DMS53 treated with DMSO at 0.1 percent for 48 hours (cell line): ENCODE measurements around the gene UTS2B.

Experiments
- DNase-seq: peaks from one replicate; lab custom pipeline; 2025; ENCODE audit not compliant: unreplicated experiment; lab: John Stamatoyannopoulos, UW

UTS2B gene

DNA sequence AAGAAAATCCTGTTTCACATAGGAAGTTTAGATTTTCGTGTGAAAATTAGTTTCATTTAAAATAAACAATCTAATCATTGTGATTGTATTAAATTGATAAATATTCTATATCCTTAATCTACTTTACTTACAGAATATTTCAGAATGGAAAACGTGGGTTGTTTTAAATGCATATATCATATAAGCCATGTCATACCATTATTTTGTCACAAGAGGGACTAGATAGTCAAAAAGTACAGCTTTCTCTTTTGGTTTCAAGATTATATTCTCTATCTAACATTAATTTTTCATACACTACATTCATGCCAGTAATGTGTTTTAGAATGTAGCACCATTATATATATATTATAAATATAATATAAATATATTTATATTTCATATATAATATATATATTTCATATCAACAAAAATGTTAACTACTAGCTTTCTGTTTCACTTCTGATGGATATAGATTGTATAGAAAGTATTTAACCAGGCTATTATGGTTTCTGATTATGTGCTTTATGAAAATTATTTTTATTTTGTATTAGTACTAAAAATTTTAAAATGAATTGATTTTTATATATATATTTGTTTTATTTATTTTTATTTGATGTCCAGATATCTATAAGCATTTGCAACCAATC lies 86.0 kb downstream of the UTS2B start:
- peak; percentile 2 for DNase-seq

DNA sequence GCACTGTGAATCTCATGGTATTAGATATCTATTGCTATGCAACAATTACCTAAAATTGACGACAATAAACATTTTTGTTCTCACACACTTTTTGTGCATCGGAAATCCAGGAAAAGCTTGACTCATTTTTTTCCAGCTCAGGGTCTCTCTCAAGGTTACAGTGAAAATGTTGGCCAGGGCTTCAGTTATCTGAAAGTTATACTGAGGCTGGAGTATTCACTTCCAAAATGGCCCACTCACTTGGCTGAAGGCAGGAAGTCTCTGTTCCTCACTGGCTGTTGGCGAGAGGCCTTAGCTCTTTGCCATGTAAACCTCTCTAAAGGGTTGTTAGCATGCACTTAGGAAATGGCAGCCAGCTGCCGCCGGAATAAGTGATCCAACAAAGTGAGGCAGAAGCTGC lies 89.8 kb downstream of the UTS2B start:
- DNase-seq: no peak

DNA sequence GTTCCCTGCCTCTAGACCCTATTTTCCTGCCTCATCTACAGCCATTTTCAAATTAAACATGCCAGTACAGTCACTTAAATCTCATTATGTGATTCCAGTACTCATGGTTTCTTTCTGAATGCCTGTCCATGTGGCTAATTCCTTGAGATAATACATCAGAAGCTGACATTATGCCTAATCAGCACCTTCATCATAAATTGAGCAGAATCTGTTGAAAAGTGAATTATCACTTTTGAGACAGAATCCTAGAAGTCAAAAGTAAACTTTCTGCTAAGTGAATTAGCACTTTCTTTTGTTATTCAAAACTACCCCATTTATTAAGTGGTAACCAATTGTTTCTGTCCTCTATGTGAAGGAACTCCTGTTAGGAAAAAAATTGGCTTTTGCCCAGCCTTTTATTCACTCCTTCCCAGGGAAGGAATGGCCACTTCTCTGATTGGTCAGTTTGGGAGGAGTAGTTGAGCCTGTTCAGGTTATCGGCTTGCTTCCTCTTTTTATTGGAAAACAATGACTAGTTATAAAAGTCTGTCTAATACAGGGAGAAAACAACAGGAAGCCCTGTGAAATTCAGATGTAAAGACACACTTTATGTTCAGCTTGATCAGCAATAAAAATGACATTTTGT lies 90.8 kb downstream of the UTS2B start:
- no peak for DNase-seq

DNA sequence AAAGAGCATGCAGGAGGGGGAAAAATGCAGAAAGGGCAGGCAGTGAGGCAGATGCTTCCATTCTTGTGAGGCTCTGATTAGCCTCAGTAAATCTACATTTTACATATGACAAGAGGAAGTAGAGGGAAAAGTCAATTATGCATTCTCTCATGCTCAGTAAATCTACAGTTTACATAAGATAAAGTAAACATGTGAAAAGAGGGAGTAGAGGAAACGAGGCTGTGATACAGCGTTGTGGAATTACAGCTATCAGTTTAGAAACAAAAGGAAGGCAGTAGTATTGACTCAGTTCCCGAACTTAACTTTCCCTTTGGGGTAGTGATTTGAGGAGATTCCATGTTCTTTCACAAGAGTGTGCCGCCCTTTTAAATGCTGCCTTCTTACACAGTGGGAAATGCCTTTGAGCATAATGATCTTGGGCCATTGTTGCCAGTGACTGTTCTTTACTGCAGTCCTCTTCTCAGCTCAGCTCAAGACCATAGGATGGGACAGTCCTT lies 92.0 kb downstream of the UTS2B start:
- DNase-seq: peak; percentile 16

DNA sequence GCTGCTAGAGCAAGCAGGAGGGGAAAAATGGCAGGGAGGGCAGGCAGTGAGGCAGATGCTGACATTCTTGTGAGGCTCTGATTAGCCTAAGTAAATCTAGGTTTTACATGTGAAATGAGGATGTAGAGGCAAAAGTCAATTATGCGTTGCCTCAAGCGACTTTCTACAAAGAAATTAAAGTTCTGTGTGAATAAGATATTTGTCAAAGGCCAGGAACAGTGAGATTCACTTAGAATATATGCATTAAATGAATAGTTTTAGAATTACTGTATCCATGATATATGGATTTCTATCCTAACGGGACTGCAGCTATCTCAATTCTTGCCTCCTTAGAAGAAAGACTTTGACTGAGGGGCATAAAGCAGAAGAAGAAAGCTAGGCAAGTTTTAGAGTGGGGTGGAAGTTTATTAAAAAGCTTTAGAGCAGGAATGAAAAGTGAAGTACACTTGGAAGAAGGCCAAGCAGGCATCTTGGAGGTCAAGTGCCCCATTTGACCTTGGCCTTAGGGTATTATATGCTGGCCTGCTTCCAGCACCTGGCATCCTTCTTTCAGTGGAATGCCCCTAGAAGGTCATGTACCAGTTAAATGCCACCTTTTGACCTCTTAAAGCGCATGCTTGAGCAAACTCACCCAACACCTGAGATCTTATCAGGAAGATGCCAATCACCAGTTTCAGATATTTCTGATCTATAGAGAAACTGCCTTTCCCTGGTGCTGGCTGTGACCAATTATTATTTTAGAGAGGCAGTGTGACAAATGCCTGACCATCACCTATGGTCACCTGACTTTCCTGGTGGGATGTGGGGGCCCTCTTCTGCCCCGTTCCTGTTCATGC lies 93.1 kb downstream of the UTS2B start:
- DNase-seq: no peak

DNA sequence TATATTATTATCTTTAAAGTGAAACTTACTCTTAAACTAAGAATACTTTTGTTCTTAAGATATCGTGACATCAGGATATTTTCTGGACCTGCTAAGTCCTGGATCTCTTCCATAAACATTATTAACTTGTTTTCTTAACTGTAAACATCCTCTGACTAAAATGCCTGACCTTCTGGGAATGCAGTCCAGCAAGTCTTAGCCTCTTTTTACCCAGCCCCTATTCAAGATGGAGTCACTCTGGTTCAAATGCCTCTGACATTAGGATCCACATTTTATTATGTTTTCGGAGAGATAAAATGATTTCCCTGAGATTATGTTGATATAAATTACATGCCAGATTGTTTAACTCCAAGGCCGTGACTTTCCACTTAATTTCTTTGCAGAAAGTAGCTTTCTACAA lies 93.7 kb downstream of the UTS2B start:
- DNase-seq: no peak

DNA sequence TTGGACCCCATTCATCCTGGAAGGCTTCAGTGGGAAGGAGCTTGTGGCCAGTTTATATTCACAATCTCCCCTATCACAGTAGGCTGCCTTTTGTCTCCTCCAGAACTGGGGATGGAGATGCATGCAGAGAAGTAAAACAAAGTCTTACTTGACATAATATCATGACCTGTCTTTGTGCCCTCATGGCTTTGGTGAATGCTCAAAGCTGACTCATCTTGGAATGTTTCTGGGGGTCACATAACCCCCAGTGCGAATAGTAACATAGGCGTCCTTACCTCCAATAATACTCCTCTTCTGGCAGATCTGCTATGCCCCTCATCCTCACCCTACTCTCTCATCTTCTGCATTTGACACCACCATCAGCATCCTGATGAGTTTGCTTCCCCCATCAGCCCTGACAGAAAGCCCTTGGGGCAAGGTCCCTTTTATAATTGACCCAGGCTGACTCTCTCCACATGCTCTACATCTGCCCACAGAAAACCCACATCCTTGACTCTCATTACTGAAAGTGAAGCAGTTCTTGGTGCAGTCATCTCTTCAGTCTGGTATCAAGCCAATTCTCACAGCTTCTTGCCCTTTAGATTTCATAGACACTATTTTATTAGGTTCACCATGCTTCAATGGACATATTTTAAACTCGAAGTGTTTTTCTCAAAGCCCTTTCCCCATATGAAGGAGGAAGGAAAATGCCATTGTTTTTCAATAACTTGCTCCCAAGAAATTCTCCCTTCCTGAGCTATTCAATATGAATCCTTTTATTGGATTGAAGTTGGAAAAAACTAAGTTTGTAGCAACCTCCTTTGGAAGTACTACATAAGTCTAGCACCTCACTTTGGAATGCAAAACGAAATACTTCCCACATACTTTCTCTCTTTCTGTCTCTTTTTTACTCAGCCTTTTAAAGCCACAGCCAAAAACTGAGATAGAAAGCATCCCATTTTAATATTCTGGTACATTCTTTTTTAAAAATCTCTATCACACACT lies 94.7 kb downstream of the UTS2B start:
- no peak for DNase-seq

DNA sequence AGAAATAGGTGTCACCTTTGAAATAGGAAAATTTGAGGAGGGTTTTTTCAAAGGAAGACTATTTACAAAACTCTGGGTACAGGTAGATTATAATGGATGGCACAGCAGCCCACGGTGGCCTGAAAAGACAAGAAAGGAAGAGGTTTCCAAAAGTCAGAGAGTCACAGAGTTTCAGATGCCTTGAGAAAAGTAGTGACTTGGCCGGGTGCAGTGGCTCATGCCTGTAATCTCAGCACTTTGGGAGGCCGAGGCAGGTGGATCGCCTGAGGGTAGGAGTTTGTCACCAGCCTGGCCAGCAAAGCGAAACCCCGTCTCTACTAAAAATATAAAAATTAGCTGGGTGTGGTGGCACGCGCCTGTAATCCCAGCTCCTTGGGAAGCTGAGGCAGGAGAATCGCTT lies 96.1 kb downstream of the UTS2B start:
- no peak for DNase-seq

DNA sequence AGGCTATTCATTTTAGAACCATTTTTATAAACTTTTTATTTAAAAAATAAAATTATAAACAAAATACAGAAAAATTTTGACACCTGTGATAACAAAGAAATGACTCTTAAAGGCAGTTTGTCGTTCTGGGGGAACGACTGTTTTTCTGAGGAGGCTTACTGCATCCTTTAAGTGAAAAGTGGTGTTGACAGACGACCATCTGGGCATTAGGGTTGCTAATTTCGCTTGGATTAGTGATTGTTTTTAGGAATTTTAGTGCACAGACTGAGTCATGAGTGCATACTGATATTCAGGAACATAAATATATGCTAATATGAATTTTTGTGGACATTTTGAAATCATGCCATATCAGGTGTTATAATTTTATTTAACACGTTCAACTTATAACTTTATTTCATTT lies 102.8 kb downstream of the UTS2B start:
- no peak for DNase-seq

DNA sequence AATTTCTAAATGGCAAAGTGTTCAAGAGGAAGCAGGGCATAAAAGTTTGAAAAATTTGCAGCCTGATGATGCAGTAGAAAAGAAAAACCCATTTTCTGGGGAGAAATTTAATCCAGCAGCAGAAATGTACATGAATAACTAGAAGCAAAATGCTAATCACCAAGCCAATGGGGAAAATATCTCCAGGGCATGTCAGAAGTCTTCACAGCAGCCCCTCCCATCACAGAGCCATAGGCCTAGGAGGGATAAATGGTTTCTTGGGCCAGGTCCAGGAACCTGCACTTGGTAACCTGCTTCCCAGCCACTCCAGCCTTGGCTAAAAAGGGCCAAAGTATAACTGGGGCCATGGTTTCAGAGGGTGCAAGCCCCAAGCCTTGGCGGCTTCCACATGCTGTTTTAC lies 108.7 kb downstream of the UTS2B start:
- no peak for DNase-seq

DNA sequence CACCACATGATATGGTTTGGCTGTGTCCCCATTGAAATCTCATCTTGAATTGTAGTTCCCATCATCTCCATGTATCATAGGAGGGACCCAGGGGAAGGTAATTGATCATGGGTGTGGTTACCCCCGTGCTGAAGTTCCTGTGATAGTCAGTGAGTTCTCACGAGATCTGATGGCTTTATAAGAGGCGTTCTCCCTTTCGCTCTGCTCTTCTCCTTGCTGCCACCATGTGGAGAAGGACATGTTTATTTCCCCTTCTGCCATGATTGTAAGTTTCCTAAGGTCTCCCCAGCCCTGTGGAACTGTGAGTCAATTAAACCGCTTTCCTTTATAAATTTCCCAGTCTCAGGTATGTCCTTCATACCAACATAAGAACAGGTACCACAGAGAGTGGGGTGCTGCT lies 109.4 kb downstream of the UTS2B start:
- no peak for DNase-seq

DNA sequence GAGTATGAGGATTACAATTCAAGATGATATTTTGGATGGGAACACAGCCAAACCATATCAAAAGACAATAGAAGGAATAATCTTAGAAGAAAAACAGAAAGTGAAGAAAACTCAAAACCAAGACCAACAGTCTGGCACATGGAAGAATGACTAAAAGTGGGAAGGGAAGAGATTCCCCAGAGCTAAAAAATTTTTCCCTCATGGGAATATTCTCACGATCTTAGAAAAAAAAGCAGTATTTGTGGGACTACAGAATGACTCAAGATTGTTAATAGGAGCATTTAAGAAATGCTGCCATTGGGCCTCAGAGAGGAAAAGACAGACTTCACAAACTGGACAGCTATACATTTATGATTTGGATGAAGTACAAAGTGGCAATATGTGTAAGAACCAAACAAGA lies 113.0 kb downstream of the UTS2B start:
- DNase-seq: no peak
